Left ventricle myocardium inferior (tissue), 1 donor: ENCODE measurements around the gene SDC3. TPM values are rescaled to one million over a fixed set of nuclear protein-coding genes. Genes with fewer than 3 reads are reported as not detected.

Source experiments
- DNase-seq: peaks from one replicate; pipeline ENCODE4 v3.0.0-alpha.2; 2020
- H3K27ac ChIP-seq: fragments of 200-600 bp; replicated peaks from 2 replicates; pipeline ENCODE4 v1.8.0; 2021
- H3K27me3 ChIP-seq: fragments of 200-600 bp; 2 replicates; pipeline ENCODE4 v1.8.0; 2021; ENCODE audit warnings: low read depth
- H3K36me3 ChIP-seq: fragments of 200-600 bp; 2 replicates; pipeline ENCODE4 v1.8.0; 2021
- H3K4me1 ChIP-seq: fragments of 200-600 bp; 2 replicates; pipeline ENCODE4 v1.8.0; 2021
- H3K4me3 ChIP-seq: fragments of 200-600 bp; 2 replicates; pipeline ENCODE4 v1.8.0; 2021; ENCODE audit warnings: mild to moderate bottlenecking, moderate library complexity
- H3K9me3 ChIP-seq: fragments of 200-600 bp; replicated peaks from 2 replicates; pipeline ENCODE4 v1.8.0; 2021
- CTCF ChIP-seq: fragments of 200-600 bp; IDR thresholded peaks from 2 replicates; pipeline ENCODE4 v1.8.0; 2021; ENCODE audit warnings: antibody characterized with exemption, mild to moderate bottlenecking, borderline replicate concordance
- intact Hi-C: fragments of 100-400 bp; cut with micrococcal nuclease; formaldehyde crosslinking; loops from one replicate; pipeline ENCODE4 v1.11.0; 2022
- total RNA-seq: library from RNA; stranded (reverse); fragmentation: NEBNext Ultra II Directional; extraction: Animal tissue kit (Norgen Biotek cat#: 25700); gene quantifications from one replicate; pipeline ENCODE4 v1.2.1, GENCODE V29; 2021
- donor health status: DM: no; HTN: yes; CAD: no; lungs with severe emphysema.

The SDC3 gene
- total RNA-seq, 1 donor from 2014 or later = 25.3 TPM

- Histone ChIP-seq H3K4me3 (no peak overlapping the region), H3K4me1 (peaks cover 38% of the 10 kb centered on the region), H3K27me3 (no peaks in the 10 kb centered on the region), H3K36me3 (no peaks in the 10 kb centered on the region), H3K27ac (no peak overlapping the region), H3K9me3 (no peaks in the 10 kb centered on the region)
- intact Hi-C loops = no loop called here
- TF ChIP-seq CTCF = no peak
- no peak for DNase-seq
These were observed 13.1 kb downstream of the SDC3 start for GRCh38 chr1:30895382-30895943.

GRCh38 chr1:30894508-30894973 lies 14.0 kb downstream of the SDC3 start:
- Histone ChIP-seq H3K9me3 (no peaks in the 10 kb centered on the region), H3K27me3 (no peaks in the 10 kb centered on the region), H3K4me1 (peaks cover 42% of the 10 kb centered on the region), H3K36me3 (no peaks in the 10 kb centered on the region), H3K27ac (no peak overlapping the region), H3K4me3 (no peak overlapping the region)
- DNase-seq = no peak
- intact Hi-C loops = no loop called here
- TF ChIP-seq CTCF = no peak

GRCh38 chr1:30893776-30894507 lies 14.6 kb downstream of the SDC3 start:
- Histone ChIP-seq H3K27me3 (no peaks in the 10 kb centered on the region), H3K36me3 (no peaks in the 10 kb centered on the region), H3K4me3 (no peak overlapping the region), H3K9me3 (no peaks in the 10 kb centered on the region), H3K4me1 (peaks cover 48% of the 10 kb centered on the region), H3K27ac (no peak overlapping the region)
- no peak for DNase-seq
- intact Hi-C loops = no loop called here
- no peak for TF ChIP-seq CTCF

- intact Hi-C loops = no loop called here
- Histone ChIP-seq H3K4me3 (no peak overlapping the region), H3K4me1 (peaks cover 61% of the 10 kb centered on the region), H3K27me3 (no peaks in the 10 kb centered on the region), H3K27ac (no peak overlapping the region), H3K36me3 (no peaks in the 10 kb centered on the region), H3K9me3 (no peaks in the 10 kb centered on the region)
- DNase-seq = no peak
- no peak for TF ChIP-seq CTCF
These were observed 15.9 kb downstream of the SDC3 start for GRCh38 chr1:30892671-30893073.

GRCh38 chr1:30891227-30891552 lies 17.4 kb downstream of the SDC3 start:
- no peak for DNase-seq
- H3K9me3 ChIP-seq = no peaks in the 10 kb centered on the region
- intact Hi-C loops = no loop called here
- H3K36me3 ChIP-seq = no peaks in the 10 kb centered on the region
- no peaks in the 10 kb centered on the region for H3K27me3 ChIP-seq
- H3K27ac ChIP-seq = no peak overlapping the region
- peaks cover 66% of the 10 kb centered on the region for H3K4me1 ChIP-seq
- no peak for TF ChIP-seq CTCF
- H3K4me3 ChIP-seq = no peak overlapping the region
